Stimulated activated naive CD8-positive, alpha-beta T cell treated with anti-CD3 and anti-CD28 coated beads, Interleukin-15, amount 100 ng/mL, for 72 hours (primary cell): ENCODE results near the gene SLC2A1.

Experiments
- ATAC-seq: fragments of 150-1000 bp; cut with Tn5 transposase; 2 replicates; pipeline ENCODE4 v1.10.0; 2021; ENCODE audit warnings: mild to moderate bottlenecking, moderate library complexity
- DNase-seq, 2 donors: peaks; one replicate each; pipeline ENCODE4 v3.0.0; 2021 to 2022
- H3K27ac Mint-ChIP-seq, 2 donors: one replicate each; pipeline ENCODE4 v1.8.0; 2022; ENCODE audit warnings: mild to moderate bottlenecking in 2 of 2, mixed read lengths in 2 of 2, moderate library complexity in 2 of 2
- H3K27me3 Mint-ChIP-seq: one replicate; pipeline ENCODE4 v1.8.0; 2022; ENCODE audit warnings: mixed read lengths
- H3K4me1 Mint-ChIP-seq: one replicate; pipeline ENCODE4 v1.8.0; 2022; ENCODE audit warnings: mild to moderate bottlenecking, mixed read lengths
- H3K4me3 Mint-ChIP-seq, 2 donors: one replicate each; pipeline ENCODE4 v1.8.0; 2022; ENCODE audit warnings: mild to moderate bottlenecking in 2 of 2, mixed read lengths in 2 of 2, moderate library complexity in 1 of 2
- H3K9me3 Mint-ChIP-seq, 2 donors: one replicate each; pipeline ENCODE4 v1.8.0; 2022; ENCODE audit warnings: mixed read lengths in 2 of 2

The SLC2A1 gene

GRCh38 chr1:42958488-42959319, at the start of gene SLC2A1:
Gene SLC2A1, minus strand, starts transcription at chr1:42958868. Its CDS starts 217 bp downstream, at chr1:42958651.
- H3K4me1 Mint-ChIP-seq = peaks cover 71% of the 10 kb centered on the region
- H3K27me3 Mint-ChIP-seq = peaks cover 19% of the 10 kb centered on the region

GRCh38 chr1:43007377-43008114, 48.9 kb upstream of the SLC2A1 start:
- Mint-ChIP-seq H3K4me1 (no peaks in the 10 kb centered on the region), H3K4me3 (no peak overlapping the region), H3K9me3 (no peaks in the 10 kb centered on the region), H3K27me3 (peaks cover 10% of the 10 kb centered on the region), H3K27ac (no peak overlapping the region)
- ATAC-seq = no peak
- DNase-seq = no peak

More at GRCh38 chr1:42958488-42959319, at the start of gene SLC2A1:
- Mint-ChIP-seq H3K4me3 (peak within 1 kb of the TSS; percentile 95 to 96), H3K9me3 (no peaks in the 10 kb centered on the region), H3K27ac (peak within 1 kb of the TSS; percentile 99)
- ATAC-seq (peak; percentile 89), DNase-seq (peak; percentile 94 to 96)

GRCh38 chr1:43005460-43006361, 47.0 kb upstream of the SLC2A1 start:
- ATAC-seq = no peak
- Mint-ChIP-seq H3K4me1 (no peaks in the 10 kb centered on the region), H3K27me3 (peaks cover 10% of the 10 kb centered on the region), H3K27ac (no peak overlapping the region), H3K4me3 (no peak overlapping the region), H3K9me3 (no peaks in the 10 kb centered on the region)
- DNase-seq = no peak

- peaks cover 10% of the 10 kb centered on the region for H3K27me3 Mint-ChIP-seq
- peak; percentile 63 for ATAC-seq
- H3K9me3 Mint-ChIP-seq = no peaks in the 10 kb centered on the region
- H3K4me3 Mint-ChIP-seq = no peak overlapping the region
- no peak for DNase-seq
- H3K4me1 Mint-ChIP-seq = no peaks in the 10 kb centered on the region
- H3K27ac Mint-ChIP-seq = no peak overlapping the region
Measured at GRCh38 chr1:43004587-43005459, 46.2 kb upstream of the SLC2A1 start.

GRCh38 chr1:43002766-43003165, 44.1 kb upstream of the SLC2A1 start:
- no peaks in the 10 kb centered on the region for H3K9me3 Mint-ChIP-seq
- no peak for DNase-seq
- no peak for ATAC-seq
- H3K27ac Mint-ChIP-seq = no peak overlapping the region
- H3K4me1 Mint-ChIP-seq = no peaks in the 10 kb centered on the region
- no peaks in the 10 kb centered on the region for H3K27me3 Mint-ChIP-seq
- no peak overlapping the region for H3K4me3 Mint-ChIP-seq

DNA sequence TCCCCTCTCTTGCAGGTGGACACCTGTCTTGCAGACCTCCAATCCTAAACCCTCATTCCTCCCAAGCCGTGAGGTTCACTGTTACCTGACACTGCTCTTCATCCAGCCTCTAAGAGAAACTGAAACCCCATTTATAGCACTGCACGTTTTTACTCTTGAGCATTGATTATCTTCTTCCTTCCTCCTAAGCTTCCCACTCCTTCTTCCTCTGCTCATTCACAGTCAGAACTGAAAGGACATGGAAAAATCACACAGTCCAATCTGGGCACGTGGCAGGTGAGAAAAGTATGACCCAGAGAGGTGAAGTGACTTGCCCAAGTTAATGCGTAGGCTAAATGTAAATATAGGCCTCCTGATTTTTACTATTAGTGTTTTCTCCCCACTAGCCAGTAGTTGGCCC, 43.4 kb upstream of the SLC2A1 start:
- DNase-seq (no peak), ATAC-seq (no peak)
- Mint-ChIP-seq H3K27me3 (no peaks in the 10 kb centered on the region), H3K9me3 (no peaks in the 10 kb centered on the region), H3K27ac (peak overlapping the region in 1 of 2 donors; percentile 49), H3K4me3 (no peak overlapping the region), H3K4me1 (no peaks in the 10 kb centered on the region)

DNA sequence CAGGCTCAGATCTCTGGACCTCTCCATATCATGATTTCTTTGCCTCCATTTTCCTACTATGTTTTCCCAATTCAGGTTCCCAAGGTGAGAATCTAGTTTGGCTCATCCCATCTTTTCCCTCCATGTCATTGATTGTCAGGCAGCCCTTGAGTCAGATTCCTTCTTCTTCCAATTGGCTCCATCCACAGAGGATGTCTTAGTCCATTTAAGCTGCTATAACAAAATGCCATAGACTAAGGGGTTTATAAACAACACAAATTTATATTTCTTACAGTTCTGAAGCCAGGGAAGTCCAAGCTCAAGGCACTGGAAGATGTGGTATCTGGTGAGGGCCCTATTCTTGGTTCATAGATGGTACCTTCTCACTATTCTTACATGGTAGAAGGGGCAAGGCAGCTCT, 42.8 kb upstream of the SLC2A1 start:
- no peak for ATAC-seq
- no peaks in the 10 kb centered on the region for H3K4me1 Mint-ChIP-seq
- DNase-seq = no peak
- H3K9me3 Mint-ChIP-seq = no peaks in the 10 kb centered on the region
- no peaks in the 10 kb centered on the region for H3K27me3 Mint-ChIP-seq
- H3K4me3 Mint-ChIP-seq = no peak overlapping the region
- no peak overlapping the region for H3K27ac Mint-ChIP-seq

DNA sequence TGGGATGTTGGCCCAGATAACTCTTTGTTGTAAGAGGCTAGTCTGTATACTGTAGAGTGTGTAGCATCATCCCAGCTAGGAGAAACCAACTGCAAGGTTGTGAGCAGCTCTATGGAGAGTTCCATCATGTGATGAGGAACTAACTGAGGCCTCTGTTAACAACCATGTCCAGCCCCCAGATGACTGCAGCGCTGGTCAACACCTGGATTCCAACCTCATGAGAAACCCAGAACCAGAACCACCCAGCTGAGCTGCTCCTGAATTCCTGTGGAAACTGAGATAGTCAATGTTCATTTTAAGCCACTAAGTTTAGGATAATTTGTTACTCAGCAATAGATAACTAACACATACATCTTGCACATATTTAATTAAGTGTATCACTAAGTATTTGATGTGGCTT, 41.6 kb upstream of the SLC2A1 start:
- DNase-seq (no peak), ATAC-seq (no peak)
- H3K4me3 Mint-ChIP-seq = no peak overlapping the region
- H3K4me1 Mint-ChIP-seq = no peaks in the 10 kb centered on the region
- H3K9me3 Mint-ChIP-seq = no peaks in the 10 kb centered on the region
- no peak overlapping the region for H3K27ac Mint-ChIP-seq
- H3K27me3 Mint-ChIP-seq = no peaks in the 10 kb centered on the region

DNA sequence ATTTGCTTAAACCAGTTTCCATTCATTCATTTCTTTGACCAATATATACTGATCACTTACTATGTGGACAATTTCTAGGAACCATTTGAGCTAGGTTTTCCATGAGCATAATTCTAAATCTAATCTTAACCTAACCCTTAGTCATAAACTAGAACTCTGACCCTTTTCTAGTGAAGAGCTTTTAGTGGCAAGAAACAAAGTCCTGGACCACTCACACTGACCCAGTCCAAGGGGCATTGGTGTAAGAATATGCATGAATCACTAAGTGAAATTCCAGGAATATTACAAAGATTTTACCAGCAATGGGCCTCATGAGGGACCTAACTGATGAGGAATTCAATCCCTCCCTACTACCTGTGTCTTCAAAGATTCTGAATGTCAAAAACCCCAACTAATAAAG, 40.6 kb upstream of the SLC2A1 start:
- H3K9me3 Mint-ChIP-seq = no peaks in the 10 kb centered on the region
- no peaks in the 10 kb centered on the region for H3K27me3 Mint-ChIP-seq
- no peak for ATAC-seq
- DNase-seq = no peak
- H3K4me3 Mint-ChIP-seq = no peak overlapping the region
- no peaks in the 10 kb centered on the region for H3K4me1 Mint-ChIP-seq
- H3K27ac Mint-ChIP-seq = no peak overlapping the region

DNA sequence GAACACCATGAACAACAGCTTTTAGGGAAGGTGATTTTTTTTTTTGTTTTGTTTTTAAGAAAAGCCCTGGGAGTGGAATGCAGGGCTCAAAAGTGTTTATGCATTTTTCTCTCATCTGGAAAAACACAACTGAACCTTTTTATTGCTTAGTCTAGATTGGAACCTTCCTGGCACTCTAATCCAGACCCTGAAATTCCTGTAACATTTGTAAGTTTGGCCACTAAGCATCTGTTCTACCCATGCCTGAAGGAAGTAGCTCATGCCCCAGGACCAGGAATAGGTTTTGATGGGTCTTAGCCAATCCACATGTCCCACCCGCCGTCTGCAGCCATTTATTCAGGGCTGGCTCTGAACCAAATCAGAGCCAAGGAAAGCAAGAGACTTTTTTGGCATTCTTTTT, 39.7 kb upstream of the SLC2A1 start:
- Mint-ChIP-seq H3K27ac (no peak overlapping the region), H3K4me1 (no peaks in the 10 kb centered on the region), H3K27me3 (no peaks in the 10 kb centered on the region), H3K9me3 (no peaks in the 10 kb centered on the region), H3K4me3 (no peak overlapping the region)
- ATAC-seq (no peak), DNase-seq (no peak)

GRCh38 chr1:42996384-42996970, 37.8 kb upstream of the SLC2A1 start:
- DNase-seq (no peak), ATAC-seq (no peak)
- H3K27ac Mint-ChIP-seq = no peak overlapping the region
- no peaks in the 10 kb centered on the region for H3K4me1 Mint-ChIP-seq
- H3K27me3 Mint-ChIP-seq = no peaks in the 10 kb centered on the region
- H3K9me3 Mint-ChIP-seq = no peaks in the 10 kb centered on the region
- H3K4me3 Mint-ChIP-seq = no peak overlapping the region

DNA sequence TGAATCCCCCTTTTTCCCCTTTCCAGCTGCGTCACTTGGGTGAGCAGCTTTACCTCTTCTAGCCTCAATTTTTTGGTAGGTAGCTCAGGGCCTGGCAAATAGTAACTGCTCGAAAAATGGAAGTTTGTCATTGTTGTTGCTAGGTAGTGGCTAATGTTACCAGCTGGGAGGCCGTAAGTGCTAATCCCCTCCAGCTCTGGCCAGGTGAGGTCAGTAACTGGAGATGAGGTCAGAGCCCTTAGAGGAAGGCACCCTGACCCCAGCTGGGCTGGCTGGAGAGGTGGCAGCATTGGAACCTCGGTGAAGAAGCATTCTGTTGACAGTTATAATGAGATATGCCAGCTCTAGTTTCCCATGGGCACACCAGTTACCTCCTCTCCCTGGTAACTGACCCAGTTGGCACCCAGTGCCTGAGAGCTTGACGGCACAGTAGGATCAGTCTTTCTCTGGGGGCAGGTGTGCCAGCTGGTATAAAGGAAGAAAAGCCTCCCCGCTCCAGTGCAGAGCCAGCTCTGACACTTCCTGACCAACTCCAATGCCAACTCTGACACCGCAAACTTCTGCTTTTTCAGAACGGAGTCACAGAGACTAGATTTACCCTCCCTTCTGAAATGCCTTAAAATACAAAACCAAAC, 35.0 kb upstream of the SLC2A1 start:
- no peaks in the 10 kb centered on the region for H3K27me3 Mint-ChIP-seq
- H3K4me1 Mint-ChIP-seq = no peaks in the 10 kb centered on the region
- H3K4me3 Mint-ChIP-seq = no peak overlapping the region
- no peak for DNase-seq
- H3K27ac Mint-ChIP-seq = peak overlapping the region in 1 of 2 donors; percentile 78
- ATAC-seq = no peak
- H3K9me3 Mint-ChIP-seq = peaks cover 0 to 11% of the 10 kb centered on the region in 2 donors

- Mint-ChIP-seq H3K27me3 (no peaks in the 10 kb centered on the region), H3K9me3 (peaks cover 0 to 11% of the 10 kb centered on the region in 2 donors), H3K4me3 (no peak overlapping the region), H3K4me1 (no peaks in the 10 kb centered on the region), H3K27ac (peak overlapping the region in 1 of 2 donors; percentile 63)
- no peak for ATAC-seq
- DNase-seq = no peak
Measured at GRCh38 chr1:42992054-42992571, 33.4 kb upstream of the SLC2A1 start.
